SK-N-SH (cell line): Measurements from ENCODE around the gene NEGR1.

Experiments
- CTCF ChIP-seq: fragments of 200-600 bp; sonication (generic); IDR thresholded peaks from 2 replicates; pipeline ENCODE4 v1.6.1; 2017; ENCODE audit warnings: antibody characterized with exemption, mild to moderate bottlenecking, moderate library complexity
- IRF3 ChIP-seq: fragments of 150-350 bp; IDR thresholded peaks from 2 replicates; pipeline ENCODE4 v1.6.1; 2016; ENCODE audit warnings: mild to moderate bottlenecking, low read depth, low read length
- POLR2AphosphoS5 ChIP-seq: IDR thresholded peaks from 2 replicates; pipeline ENCODE4 v1.6.1; 2012; ENCODE audit warnings: low read depth, low read length
- RFX5 ChIP-seq: IDR thresholded peaks from 2 replicates; pipeline ENCODE4 v1.6.1; 2012; ENCODE audit warnings: mild to moderate bottlenecking, improper control_type of control experiment, low read length
- TCF12 ChIP-seq: IDR thresholded peaks from 2 replicates; pipeline ENCODE4 v1.4.0; 2012

- TF ChIP-seq IRF3 (no peak), TCF12 (no peak), POLR2AphosphoS5 (no peak), CTCF (no peak), RFX5 (no peak)
Measured at GRCh38 chr1:71737768-71738167, 544.6 kb downstream of the NEGR1 start.
